ENCODE measurements around the gene ENDOU.
A peak's percentile ranks its signal among the peaks of the same experiment; 100 is the strongest.

Gene ENDOU

DNA sequence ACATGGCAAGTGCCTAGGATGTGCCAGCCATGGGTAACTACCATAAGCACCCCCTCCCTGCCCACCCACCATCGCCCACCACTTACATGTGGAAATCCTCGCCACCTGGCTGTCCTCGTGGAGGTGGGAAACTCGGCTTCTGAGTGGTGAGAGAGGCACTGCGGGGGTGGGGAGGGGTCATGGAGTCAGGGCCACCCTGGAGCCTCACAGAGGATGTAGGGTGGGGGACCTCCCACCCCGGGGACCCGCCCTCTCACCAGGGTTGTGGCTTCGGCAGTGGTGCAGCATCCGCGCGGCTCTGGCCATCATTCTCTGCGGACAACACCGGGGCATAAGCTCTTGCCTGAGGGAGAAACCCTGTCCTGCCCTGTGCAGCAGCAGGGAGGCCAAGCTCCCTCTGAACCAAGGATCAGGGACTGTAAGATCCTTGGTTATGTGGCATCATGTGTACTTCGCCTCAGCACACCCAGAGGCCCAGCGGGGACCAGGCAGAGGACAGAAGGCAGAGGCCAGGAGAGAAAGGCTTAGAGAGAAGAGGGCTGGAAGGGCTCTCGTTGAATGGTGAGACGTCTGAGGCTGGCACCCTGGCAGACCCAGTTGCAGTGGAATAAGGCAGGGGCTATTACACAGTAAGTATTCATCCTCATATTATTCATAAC is 12.8 kb upstream of the ENDOU start:
- TF ChIP-seq, protein P1, sequence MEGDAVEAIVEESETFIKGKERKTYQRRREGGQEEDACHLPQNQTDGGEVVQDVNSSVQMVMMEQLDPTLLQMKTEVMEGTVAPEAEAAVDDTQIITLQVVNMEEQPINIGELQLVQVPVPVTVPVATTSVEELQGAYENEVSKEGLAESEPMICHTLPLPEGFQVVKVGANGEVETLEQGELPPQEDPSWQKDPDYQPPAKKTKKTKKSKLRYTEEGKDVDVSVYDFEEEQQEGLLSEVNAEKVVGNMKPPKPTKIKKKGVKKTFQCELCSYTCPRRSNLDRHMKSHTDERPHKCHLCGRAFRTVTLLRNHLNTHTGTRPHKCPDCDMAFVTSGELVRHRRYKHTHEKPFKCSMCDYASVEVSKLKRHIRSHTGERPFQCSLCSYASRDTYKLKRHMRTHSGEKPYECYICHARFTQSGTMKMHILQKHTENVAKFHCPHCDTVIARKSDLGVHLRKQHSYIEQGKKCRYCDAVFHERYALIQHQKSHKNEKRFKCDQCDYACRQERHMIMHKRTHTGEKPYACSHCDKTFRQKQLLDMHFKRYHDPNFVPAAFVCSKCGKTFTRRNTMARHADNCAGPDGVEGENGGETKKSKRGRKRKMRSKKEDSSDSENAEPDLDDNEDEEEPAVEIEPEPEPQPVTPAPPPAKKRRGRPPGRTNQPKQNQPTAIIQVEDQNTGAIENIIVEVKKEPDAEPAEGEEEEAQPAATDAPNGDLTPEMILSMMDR (IDR thresholded peaks at IDR 0.05) = no peak
- DNase-seq (ENCODE audit: low spot score) = no peak

GRCh38 chr12:47736877-47737676 is 11.8 kb upstream of the ENDOU start:
- peak; percentile 97 for DNase-seq (ENCODE audit: low spot score)
- TF ChIP-seq, protein P1 (IDR thresholded peaks at IDR 0.05) = no peak
- peak overlapping the region; percentile 78 to 92 for H3K27ac ChIP-seq

More for the DNA sequence above, 12.8 kb upstream of the ENDOU start:
- peak overlapping the region; percentile 78 to 92 for H3K27ac ChIP-seq
- H3K4me3 ChIP-seq = peak overlapping the region; percentile 29

DNA sequence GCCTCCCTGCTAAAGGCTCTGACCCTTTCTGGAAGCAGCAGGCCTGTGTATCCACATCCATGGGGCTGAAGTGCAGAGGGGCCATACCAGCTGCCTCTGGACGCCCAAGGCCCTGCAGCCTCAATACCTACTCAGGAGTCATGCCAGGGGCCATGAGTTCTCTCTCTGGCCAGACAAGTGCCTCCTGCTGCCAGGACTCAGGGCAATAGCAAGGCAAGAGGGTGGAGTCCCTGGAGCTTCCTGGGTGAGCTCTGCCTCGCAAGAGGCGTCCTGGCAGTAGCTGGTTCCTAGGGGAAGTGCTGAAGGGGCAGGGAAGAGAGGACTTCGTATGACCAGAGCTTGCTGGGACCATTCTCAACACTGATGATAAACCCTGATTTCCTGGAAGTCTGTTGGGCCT is 10.9 kb upstream of the ENDOU start:
- TF ChIP-seq, protein P1 (IDR thresholded peaks at IDR 0.05) = no peak
- Histone ChIP-seq H3K27ac (peak overlapping the region; percentile 78 to 92), H3K4me3 (peak overlapping the region; percentile 4)
- no peak for DNase-seq (ENCODE audit: low spot score)

More at GRCh38 chr12:47736877-47737676, 11.8 kb upstream of the ENDOU start:
- H3K4me3 ChIP-seq = peak overlapping the region; percentile 29

GRCh38 chr12:47735649-47736048 is 10.4 kb upstream of the ENDOU start:
- Histone ChIP-seq H3K4me3 (no peak overlapping the region), H3K27ac (peak overlapping the region; percentile 78 to 92)
- TF ChIP-seq, protein P1 (IDR thresholded peaks at IDR 0.05) = no peak
- DNase-seq (ENCODE audit: low spot score) = no peak

- peak overlapping the region in 1 of 2 donors; percentile 92 for H3K27ac ChIP-seq
- TF ChIP-seq, protein P1 (IDR thresholded peaks at IDR 0.05) = no peak
- no peak for DNase-seq (ENCODE audit: low spot score)
- no peak overlapping the region for H3K4me3 ChIP-seq
These were observed 9.6 kb upstream of the ENDOU start for GRCh38 chr12:47734725-47735480.

DNA sequence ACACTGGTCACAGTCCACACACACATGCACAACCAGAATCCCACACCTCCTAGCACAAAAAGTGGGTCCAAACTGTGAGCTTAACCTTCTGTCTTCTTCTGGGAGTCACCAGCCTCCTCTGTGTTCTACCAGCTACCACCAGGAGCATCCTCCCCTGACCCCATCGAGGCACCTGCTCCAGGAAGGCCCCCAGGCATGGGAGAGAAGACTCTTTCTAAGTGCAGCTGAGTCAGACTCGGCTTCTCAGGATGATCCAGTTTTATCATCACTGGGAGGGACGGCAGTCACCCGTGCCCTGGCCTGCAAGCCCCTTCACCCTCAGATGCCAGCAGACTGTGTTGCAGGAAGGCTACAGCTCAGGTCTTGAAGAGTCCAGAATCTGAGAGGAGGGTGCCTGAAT is 7.9 kb upstream of the ENDOU start:
- TF ChIP-seq, protein P1 (IDR thresholded peaks at IDR 0.05) = no peak

More for the DNA sequence above, 7.9 kb upstream of the ENDOU start:
- DNase-seq (ENCODE audit: low spot score) = no peak
- Histone ChIP-seq H3K27ac (no peak overlapping the region), H3K4me3 (no peak overlapping the region)

Measured in coronary artery (tissue), 2 donors.